ENCODE results near the gene KIF21A. TPM values are rescaled to one million over a fixed set of nuclear protein-coding genes. Genes with fewer than 3 reads are reported as not detected.

KIF21A gene
- total RNA-seq, 1 experiment from 2014 or later, result 29.1 TPM

DNA sequence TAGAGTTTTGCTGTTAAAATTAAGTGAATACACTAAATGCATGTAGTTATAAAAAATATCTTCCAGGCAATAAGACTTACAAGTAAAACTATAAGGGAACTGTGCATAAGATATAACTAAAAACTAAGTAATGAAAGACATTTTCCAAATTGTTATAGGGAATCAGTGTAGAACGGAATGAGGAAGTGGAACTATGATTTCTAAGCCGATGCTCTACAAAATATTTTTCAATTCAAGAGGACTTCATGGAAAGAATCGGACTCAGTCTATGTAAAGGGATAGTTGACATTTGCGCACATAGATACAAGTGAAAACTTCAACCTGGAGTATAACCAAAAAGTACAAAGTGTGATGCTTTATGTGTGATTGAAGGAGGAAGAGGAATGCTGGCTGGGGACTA is 40.1 kb upstream of the KIF21A start (continued):
- no peak for TF ChIP-seq ELF1 (IDR thresholded peaks at IDR 0.05; ENCODE audit: borderline replicate concordance, low read depth)
- TF ChIP-seq EZH2 (IDR thresholded peaks at IDR 0.05), result no peak
- no peak for TF ChIP-seq EZH2phosphoT487 (IDR thresholded peaks at IDR 0.05; ENCODE audit: borderline replicate concordance)
- TF ChIP-seq, protein P1, sequence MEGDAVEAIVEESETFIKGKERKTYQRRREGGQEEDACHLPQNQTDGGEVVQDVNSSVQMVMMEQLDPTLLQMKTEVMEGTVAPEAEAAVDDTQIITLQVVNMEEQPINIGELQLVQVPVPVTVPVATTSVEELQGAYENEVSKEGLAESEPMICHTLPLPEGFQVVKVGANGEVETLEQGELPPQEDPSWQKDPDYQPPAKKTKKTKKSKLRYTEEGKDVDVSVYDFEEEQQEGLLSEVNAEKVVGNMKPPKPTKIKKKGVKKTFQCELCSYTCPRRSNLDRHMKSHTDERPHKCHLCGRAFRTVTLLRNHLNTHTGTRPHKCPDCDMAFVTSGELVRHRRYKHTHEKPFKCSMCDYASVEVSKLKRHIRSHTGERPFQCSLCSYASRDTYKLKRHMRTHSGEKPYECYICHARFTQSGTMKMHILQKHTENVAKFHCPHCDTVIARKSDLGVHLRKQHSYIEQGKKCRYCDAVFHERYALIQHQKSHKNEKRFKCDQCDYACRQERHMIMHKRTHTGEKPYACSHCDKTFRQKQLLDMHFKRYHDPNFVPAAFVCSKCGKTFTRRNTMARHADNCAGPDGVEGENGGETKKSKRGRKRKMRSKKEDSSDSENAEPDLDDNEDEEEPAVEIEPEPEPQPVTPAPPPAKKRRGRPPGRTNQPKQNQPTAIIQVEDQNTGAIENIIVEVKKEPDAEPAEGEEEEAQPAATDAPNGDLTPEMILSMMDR (IDR thresholded peaks at IDR 0.05 in 2 of 3, conservative IDR thresholded peaks at IDR 0.05 in 1 of 3; ENCODE audit: borderline replicate concordance in 1 of 3, insufficient read depth in 1 of 3, low read depth in 2 of 3, low read length in 2 of 3), result no peak
- TF ChIP-seq ZFX (IDR thresholded peaks at IDR 0.05), result no peak
- no peak for TF ChIP-seq JUND (IDR thresholded peaks at IDR 0.05)
- TF ChIP-seq, protein P2, sequence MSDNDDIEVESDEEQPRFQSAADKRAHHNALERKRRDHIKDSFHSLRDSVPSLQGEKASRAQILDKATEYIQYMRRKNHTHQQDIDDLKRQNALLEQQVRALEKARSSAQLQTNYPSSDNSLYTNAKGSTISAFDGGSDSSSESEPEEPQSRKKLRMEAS (IDR thresholded peaks at IDR 0.05), result no peak

DNA sequence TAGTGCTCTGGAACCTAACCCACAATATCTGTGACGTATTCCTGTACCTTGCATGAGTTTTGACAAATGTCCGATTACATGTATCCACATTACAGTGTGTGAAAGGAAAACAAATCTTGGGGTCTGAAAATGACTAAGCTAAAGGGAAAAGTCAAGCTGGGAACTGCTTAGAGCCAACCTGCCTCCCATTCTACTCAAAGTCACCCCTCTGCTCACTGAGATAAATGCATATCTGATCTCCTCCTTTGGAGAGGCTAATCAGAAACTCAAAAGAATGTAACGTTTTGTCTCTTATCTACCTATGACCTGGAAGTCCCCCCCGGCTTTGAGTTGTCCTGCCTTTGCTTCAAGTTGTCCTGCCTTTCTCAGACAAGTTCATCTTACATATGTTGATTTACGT is 34.0 kb upstream of the KIF21A start:
- intact Hi-C loops (cut with micrococcal nuclease), result no loop called here
- ChIA-PET RAD21 (ENCODE audit: low non-redundant PET in 1 of 2, low total read pairs in 2 of 2, uncharacterized antibody in 2 of 2, unreplicated experiment in 2 of 2) (no interaction called here), CTCF (no interaction called here), POLR2A (interaction anchor here (0.6 kb wide), 1 partner anchor 10 kb away, joined by 4 read pairs; no protein-coding TSS in a partner anchor)
- no peaks in the 10 kb centered on the region for H3K27me3 ChIP-seq (ENCODE audit: insufficient read depth, low read length)
- no peak overlapping the region for H3K4me2 ChIP-seq (ENCODE audit: low read length)
- H3K9me3 ChIP-seq (ENCODE audit: control insufficient read depth in 1 of 2, insufficient read depth in 1 of 2, low read depth in 1 of 2, low read length in 2 of 2), result no peaks in the 10 kb centered on the region
- H3K9ac ChIP-seq (ENCODE audit: low read length), result no peak overlapping the region
- H3K4me1 ChIP-seq (ENCODE audit: control insufficient read depth in 1 of 2, insufficient read depth in 2 of 2, low read length in 2 of 2), result no peaks in the 10 kb centered on the region
- no peak for ATAC-seq
- H3K36me3 ChIP-seq (ENCODE audit: control insufficient read depth in 1 of 2, insufficient read depth in 2 of 2, low read length in 2 of 2), result no peaks in the 10 kb centered on the region
- H3K79me2 ChIP-seq (ENCODE audit: insufficient read depth, low read length), result no peaks in the 10 kb centered on the region
- H4K20me1 ChIP-seq (ENCODE audit: insufficient read depth), result no peaks in the 10 kb centered on the region
- TF ChIP-seq EZH2 (IDR thresholded peaks at IDR 0.05) (no peak), YY1 (IDR thresholded peaks at IDR 0.05; ENCODE audit: extremely low read depth, insufficient replicate concordance, low read depth, low read length) (no peak), FOSL1 (IDR thresholded peaks at IDR 0.05; ENCODE audit: low read depth) (no peak), SP1 (IDR thresholded peaks at IDR 0.05; ENCODE audit: low read depth) (no peak), SIN3A (IDR thresholded peaks at IDR 0.05; ENCODE audit: low read depth) (no peak), ZFX (IDR thresholded peaks at IDR 0.05) (no peak), RAD21 (IDR thresholded peaks at IDR 0.05; ENCODE audit: low read depth) (no peak), CEBPB (IDR thresholded peaks at IDR 0.05; ENCODE audit: low read depth) (no peak), POLR2AphosphoS5 (IDR thresholded peaks at IDR 0.05; ENCODE audit: low read depth, low read length) (no peak)
- TF ChIP-seq, protein P1 (IDR thresholded peaks at IDR 0.05 in 2 of 3, conservative IDR thresholded peaks at IDR 0.05 in 1 of 3; ENCODE audit: borderline replicate concordance in 1 of 3, insufficient read depth in 1 of 3, low read depth in 2 of 3, low read length in 2 of 3), result no peak
- TF ChIP-seq, protein P2 (IDR thresholded peaks at IDR 0.05), result no peak
- BruUV-seq (replicated peaks), result no TSS peak
- no peak for DNase-seq (ENCODE audit: low read depth, low spot score)
- H3K4me3 ChIP-seq (replicated peaks in 1 of 2; ENCODE audit: low read depth in 1 of 2, low read length in 2 of 2), result no peak overlapping the region
- no peaks in the 10 kb centered on the region for H3K9me2 ChIP-seq (ENCODE audit: insufficient read depth)
- H2AFZ ChIP-seq (ENCODE audit: low read depth, low read length, poor library complexity, severe bottlenecking), result no peak overlapping the region
- no peak overlapping the region for H3K27ac ChIP-seq (ENCODE audit: low read depth, low read length)

All from HCT116 (cell line).